K562 (cell line): ENCODE results near the gene CLK3.

Experiments used
- HNRNPH1 ChIP-seq: fragments of 200-400 bp; formaldehyde crosslinking; optimal IDR thresholded peaks from 2 replicates; pipeline ENCODE3; 2017; ENCODE audit warnings: low read depth, mild to moderate bottlenecking, low read length, moderate library complexity
- POLR2AphosphoS5 ChIP-seq: IDR thresholded peaks from 2 replicates; pipeline ENCODE4 v1.6.1; 2011; ENCODE audit warnings: mild to moderate bottlenecking, low read depth, low read length, moderate library complexity; ENCODE audit not compliant: control insufficient read depth, insufficient read depth
- ZFP91 ChIP-seq: sonication (generic); formaldehyde crosslinking; IDR thresholded peaks from 2 replicates; pipeline ENCODE4 v1.8.0; 2022; ENCODE audit warnings: mild to moderate bottlenecking, missing genetic modification reagents

- TF ChIP-seq POLR2AphosphoS5 (no peak), HNRNPH1 (no peak), ZFP91 (no peak)
Observed at GRCh38 chr15:74613953-74614743, 1.5 kb upstream of the CLK3 start.
